Smooth muscle cell (in vitro differentiated cells): ENCODE measurements around the gene ZFAND3. TPM values are rescaled to one million over a fixed set of nuclear protein-coding genes. Genes with fewer than 3 reads are reported as not detected.

Experiments used
- DNase-seq: peaks from one replicate; lab custom pipeline; 2025; ENCODE audit not compliant: unreplicated experiment; lab: John Stamatoyannopoulos, UW
- H2AFZ ChIP-seq: fragments of 200-600 bp; sonication (generic); 2 replicates; pipeline ENCODE4 v1.6.0; 2016; ENCODE audit warnings: antibody characterized with exemption, low read depth, mild to moderate bottlenecking
- H3F3A ChIP-seq: fragments of 200-600 bp; sonication (generic); 2 replicates; pipeline ENCODE4 v1.6.0; 2017; ENCODE audit warnings: antibody characterized with exemption, low read depth
- H3K27ac ChIP-seq: fragments of 200-600 bp; sonication (generic); 2 replicates; pipeline ENCODE4 v1.5.1; 2016; ENCODE audit warnings: low read depth, mild to moderate bottlenecking
- H3K27me3 ChIP-seq: fragments of 200-600 bp; sonication (generic); 2 replicates; pipeline ENCODE4 v1.6.1; 2016; ENCODE audit warnings: low read depth, mild to moderate bottlenecking
- H3K36me3 ChIP-seq: fragments of 200-600 bp; sonication (generic); 2 replicates; pipeline ENCODE4 v1.5.1; 2016; ENCODE audit warnings: low read depth
- H3K4me1 ChIP-seq: fragments of 200-600 bp; sonication (generic); 2 replicates; pipeline ENCODE4 v1.5.1; 2016; ENCODE audit warnings: low read depth
- H3K4me2 ChIP-seq: fragments of 200-600 bp; sonication (generic); 2 replicates; pipeline ENCODE4 v1.6.0; 2016; ENCODE audit warnings: mild to moderate bottlenecking
- H3K4me3 ChIP-seq: fragments of 200-600 bp; sonication (generic); 2 replicates; pipeline ENCODE4 v1.5.1; 2016; ENCODE audit warnings: mild to moderate bottlenecking
- H3K79me2 ChIP-seq: fragments of 200-600 bp; sonication (generic); 2 replicates; pipeline ENCODE4 v1.6.0; 2016; ENCODE audit warnings: low read depth, mild to moderate bottlenecking
- H3K9ac ChIP-seq: fragments of 200-600 bp; sonication (generic); 2 replicates; pipeline ENCODE4 v1.6.0; 2016; ENCODE audit warnings: low read depth
- H3K9me3 ChIP-seq: fragments of 200-600 bp; sonication (generic); replicated peaks from 2 replicates; pipeline ENCODE4 v1.5.1; 2016; ENCODE audit warnings: low read depth
- H4K20me1 ChIP-seq: fragments of 200-600 bp; sonication (generic); 2 replicates; pipeline ENCODE4 v1.6.0; 2016; ENCODE audit warnings: low read depth
- WGBS: methylation state at CpG from one replicate; pipeline ENCODE4 v1.1.7; 2016; ENCODE audit warnings: low lambda C conversion rate; 5-methylcytosine and 5-hydroxymethylcytosine counted together
- polyA plus RNA-seq: library from polyadenylated mRNA; unstranded; fragments of >200 nt; fragmentation: Nextera tagmentation; extraction: Ambion mirVana; gene quantifications from 2 replicates; pipeline ENCODE4 v1.2.1, GENCODE V29; 2016
- total RNA-seq: library from RNA; depleted of rRNA; stranded (reverse); fragments of >200 nt; gene quantifications from 2 replicates; pipeline ENCODE4 v1.2.3, GENCODE V29; 2014
- TF ChIP-seq, protein P1 (sequence below): fragments of 200-600 bp; sonication (generic); IDR thresholded peaks from 2 replicates; pipeline ENCODE4 v1.5.1; 2017; ENCODE audit warnings: borderline replicate concordance, mild to moderate bottlenecking, antibody characterized with exemption; ENCODE audit not compliant: insufficient read depth, poor library complexity, severe bottlenecking

The ZFAND3 gene
- total and polyA plus RNA-seq, 2 experiments from 2014 or later: 27.6 to 40.5 TPM

- no peak overlapping the region for H3K27ac ChIP-seq
- WGBS: 73% methylated on average over 3 of the region's 3 CpGs
- no peak for DNase-seq
- H3K9ac ChIP-seq: no peak overlapping the region
- TF ChIP-seq, protein P1, sequence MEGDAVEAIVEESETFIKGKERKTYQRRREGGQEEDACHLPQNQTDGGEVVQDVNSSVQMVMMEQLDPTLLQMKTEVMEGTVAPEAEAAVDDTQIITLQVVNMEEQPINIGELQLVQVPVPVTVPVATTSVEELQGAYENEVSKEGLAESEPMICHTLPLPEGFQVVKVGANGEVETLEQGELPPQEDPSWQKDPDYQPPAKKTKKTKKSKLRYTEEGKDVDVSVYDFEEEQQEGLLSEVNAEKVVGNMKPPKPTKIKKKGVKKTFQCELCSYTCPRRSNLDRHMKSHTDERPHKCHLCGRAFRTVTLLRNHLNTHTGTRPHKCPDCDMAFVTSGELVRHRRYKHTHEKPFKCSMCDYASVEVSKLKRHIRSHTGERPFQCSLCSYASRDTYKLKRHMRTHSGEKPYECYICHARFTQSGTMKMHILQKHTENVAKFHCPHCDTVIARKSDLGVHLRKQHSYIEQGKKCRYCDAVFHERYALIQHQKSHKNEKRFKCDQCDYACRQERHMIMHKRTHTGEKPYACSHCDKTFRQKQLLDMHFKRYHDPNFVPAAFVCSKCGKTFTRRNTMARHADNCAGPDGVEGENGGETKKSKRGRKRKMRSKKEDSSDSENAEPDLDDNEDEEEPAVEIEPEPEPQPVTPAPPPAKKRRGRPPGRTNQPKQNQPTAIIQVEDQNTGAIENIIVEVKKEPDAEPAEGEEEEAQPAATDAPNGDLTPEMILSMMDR: no peak
- peaks cover 27% of the 10 kb centered on the region for H3K4me1 ChIP-seq
- no peak overlapping the region for H3K4me3 ChIP-seq
- H3F3A ChIP-seq: peaks cover 3% of the 10 kb centered on the region
- no peaks in the 10 kb centered on the region for H3K36me3 ChIP-seq
- H3K27me3 ChIP-seq: no peaks in the 10 kb centered on the region
- H3K4me2 ChIP-seq: no peak overlapping the region
- peaks cover 29% of the 10 kb centered on the region for H3K79me2 ChIP-seq
- H3K9me3 ChIP-seq: no peaks in the 10 kb centered on the region
- peaks cover 100% of the 10 kb centered on the region for H4K20me1 ChIP-seq
- no peak overlapping the region for H2AFZ ChIP-seq
Measured at GRCh38 chr6:38150021-38150420, 330.5 kb downstream of the ZFAND3 start.

DNA sequence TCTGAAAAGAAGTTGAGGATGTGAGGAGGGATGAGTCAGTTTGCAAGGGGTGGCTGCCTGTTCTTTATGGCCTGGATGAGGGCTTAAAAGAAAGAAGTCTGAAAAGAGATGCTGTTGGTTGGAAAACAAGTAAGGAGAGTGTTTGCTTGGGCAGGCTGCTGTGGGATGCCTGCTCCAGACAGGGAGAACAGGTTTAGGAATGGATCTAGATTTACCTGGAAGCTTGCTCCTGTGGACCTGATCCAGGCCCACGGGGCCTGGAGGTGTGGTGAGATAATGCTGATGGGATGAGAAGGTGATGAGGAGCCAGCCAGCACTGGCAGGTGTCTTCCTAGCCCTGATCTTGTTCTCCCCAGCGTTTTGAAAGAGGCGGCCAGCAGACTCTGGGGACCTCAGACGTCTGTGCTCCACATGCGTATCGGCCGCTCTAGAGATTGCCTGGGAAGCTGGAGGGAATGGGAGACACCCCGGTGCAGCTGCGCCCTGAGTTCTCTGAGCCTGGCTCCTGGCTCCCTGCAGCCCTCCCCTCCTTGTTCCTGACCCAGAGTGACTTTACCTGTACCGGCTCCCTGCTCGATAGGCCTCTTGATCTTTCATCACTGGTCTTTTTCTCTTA, 331.3 kb downstream of the ZFAND3 start:
- TF ChIP-seq, protein P1: no peak
- no peak for DNase-seq
- Histone ChIP-seq H3K27me3 (no peaks in the 10 kb centered on the region), H4K20me1 (peaks cover 100% of the 10 kb centered on the region), H3K4me1 (peaks cover 27% of the 10 kb centered on the region), H3F3A (peaks cover 3% of the 10 kb centered on the region), H3K9me3 (no peaks in the 10 kb centered on the region), H3K4me3 (no peak overlapping the region), H3K36me3 (no peaks in the 10 kb centered on the region), H3K9ac (no peak overlapping the region), H3K4me2 (no peak overlapping the region), H3K79me2 (peaks cover 21% of the 10 kb centered on the region), H3K27ac (no peak overlapping the region), H2AFZ (no peak overlapping the region)
- WGBS: 97% methylated on average over 11 of the region's 11 CpGs

- TF ChIP-seq, protein P1: no peak
- Histone ChIP-seq H3K4me1 (peaks cover 22% of the 10 kb centered on the region), H3K27ac (no peak overlapping the region), H3K4me2 (no peak overlapping the region), H3K4me3 (no peak overlapping the region), H3K36me3 (no peaks in the 10 kb centered on the region), H3K9me3 (no peaks in the 10 kb centered on the region), H3K27me3 (no peaks in the 10 kb centered on the region), H3K79me2 (peaks cover 19% of the 10 kb centered on the region), H4K20me1 (peaks cover 100% of the 10 kb centered on the region), H2AFZ (no peak overlapping the region), H3K9ac (no peak overlapping the region), H3F3A (peaks cover 3% of the 10 kb centered on the region)
- 96% methylated on average over 22 of the region's 22 CpGs for WGBS
- DNase-seq: no peak
Measured at GRCh38 chr6:38151580-38152500, 332.3 kb downstream of the ZFAND3 start.
